ENCODE results near the gene CRIP1. TPM values are rescaled to one million over a fixed set of nuclear protein-coding genes. Genes with fewer than 3 reads are reported as not detected.
A peak's percentile ranks its signal among the peaks of the same experiment; 100 is the strongest.

Gene CRIP1
- total RNA-seq, 1 donor from 2014 or later: 106 TPM

DNA sequence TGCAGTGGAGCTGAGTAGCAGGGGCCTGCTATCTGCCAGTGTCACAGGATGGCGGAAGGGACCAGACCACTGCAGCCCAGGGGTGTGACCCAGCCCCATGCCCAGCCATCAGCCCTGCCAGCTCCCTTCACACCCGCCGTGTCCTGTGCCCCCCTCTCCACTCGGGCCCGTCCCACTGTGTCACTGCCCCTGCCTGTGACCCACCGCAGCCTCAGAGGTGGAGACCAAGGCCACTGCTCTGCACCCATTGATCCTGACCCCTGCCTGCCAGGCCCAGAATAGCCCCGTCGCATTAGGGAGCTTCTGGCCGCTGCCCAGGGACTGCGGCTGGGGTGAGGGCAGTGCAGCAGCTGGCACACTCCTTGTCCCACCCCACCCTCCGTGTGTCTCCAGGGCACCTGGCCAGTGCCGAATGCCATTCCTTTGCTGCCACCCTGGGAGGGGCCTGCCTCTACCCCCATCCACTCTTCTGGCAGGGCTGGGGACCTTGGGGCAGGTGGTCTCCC lies 14.1 kb upstream of the CRIP1 start:
- Histone ChIP-seq H3K4me1 (peaks cover 27 to 54% of the 10 kb centered on the region in 2 donors), H3K4me3 (peak overlapping the region in 1 of 2 donors; percentile 78)

GRCh38 chr14:105473033-105473676 lies 13.5 kb upstream of the CRIP1 start:
- Histone ChIP-seq H3K9me3 (no peaks in the 10 kb centered on the region), H3K36me3 (peaks cover 13 to 16% of the 10 kb centered on the region in 2 donors), H3K4me1 (peaks cover 27 to 53% of the 10 kb centered on the region in 2 donors), H3K27ac (peak overlapping the region; percentile 86 to 96), H3K27me3 (no peaks in the 10 kb centered on the region), H3K4me3 (peak overlapping the region; percentile 65 to 78)
- TF ChIP-seq, protein P1, sequence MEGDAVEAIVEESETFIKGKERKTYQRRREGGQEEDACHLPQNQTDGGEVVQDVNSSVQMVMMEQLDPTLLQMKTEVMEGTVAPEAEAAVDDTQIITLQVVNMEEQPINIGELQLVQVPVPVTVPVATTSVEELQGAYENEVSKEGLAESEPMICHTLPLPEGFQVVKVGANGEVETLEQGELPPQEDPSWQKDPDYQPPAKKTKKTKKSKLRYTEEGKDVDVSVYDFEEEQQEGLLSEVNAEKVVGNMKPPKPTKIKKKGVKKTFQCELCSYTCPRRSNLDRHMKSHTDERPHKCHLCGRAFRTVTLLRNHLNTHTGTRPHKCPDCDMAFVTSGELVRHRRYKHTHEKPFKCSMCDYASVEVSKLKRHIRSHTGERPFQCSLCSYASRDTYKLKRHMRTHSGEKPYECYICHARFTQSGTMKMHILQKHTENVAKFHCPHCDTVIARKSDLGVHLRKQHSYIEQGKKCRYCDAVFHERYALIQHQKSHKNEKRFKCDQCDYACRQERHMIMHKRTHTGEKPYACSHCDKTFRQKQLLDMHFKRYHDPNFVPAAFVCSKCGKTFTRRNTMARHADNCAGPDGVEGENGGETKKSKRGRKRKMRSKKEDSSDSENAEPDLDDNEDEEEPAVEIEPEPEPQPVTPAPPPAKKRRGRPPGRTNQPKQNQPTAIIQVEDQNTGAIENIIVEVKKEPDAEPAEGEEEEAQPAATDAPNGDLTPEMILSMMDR (IDR thresholded peaks at IDR 0.05): no peak
- DNase-seq (ENCODE audit: low spot score in 2 of 2): peak in 1 of 2 donors; percentile 63
- intact Hi-C loops (cut with DNase I): loop anchor here (5.0 to 10.0 kb wide), 3 partner anchors 171 to 381 kb away; partner anchors contain the start of genes BRF1 and BTBD6

More for the DNA sequence above, 14.1 kb upstream of the CRIP1 start:
- no peak for DNase-seq (ENCODE audit: low spot score in 2 of 2)
- Histone ChIP-seq H3K36me3 (peaks cover 13 to 15% of the 10 kb centered on the region in 2 donors), H3K9me3 (no peaks in the 10 kb centered on the region), H3K27me3 (no peaks in the 10 kb centered on the region), H3K27ac (peak overlapping the region; percentile 86 to 96)
- intact Hi-C loops (cut with DNase I): loop anchor here (5.0 to 10.0 kb wide), 3 partner anchors 170 to 380 kb away; partner anchors contain the start of genes BRF1 and BTBD6
- TF ChIP-seq, protein P1 (IDR thresholded peaks at IDR 0.05): peak in 1 of 3 experiments; percentile 22

DNA sequence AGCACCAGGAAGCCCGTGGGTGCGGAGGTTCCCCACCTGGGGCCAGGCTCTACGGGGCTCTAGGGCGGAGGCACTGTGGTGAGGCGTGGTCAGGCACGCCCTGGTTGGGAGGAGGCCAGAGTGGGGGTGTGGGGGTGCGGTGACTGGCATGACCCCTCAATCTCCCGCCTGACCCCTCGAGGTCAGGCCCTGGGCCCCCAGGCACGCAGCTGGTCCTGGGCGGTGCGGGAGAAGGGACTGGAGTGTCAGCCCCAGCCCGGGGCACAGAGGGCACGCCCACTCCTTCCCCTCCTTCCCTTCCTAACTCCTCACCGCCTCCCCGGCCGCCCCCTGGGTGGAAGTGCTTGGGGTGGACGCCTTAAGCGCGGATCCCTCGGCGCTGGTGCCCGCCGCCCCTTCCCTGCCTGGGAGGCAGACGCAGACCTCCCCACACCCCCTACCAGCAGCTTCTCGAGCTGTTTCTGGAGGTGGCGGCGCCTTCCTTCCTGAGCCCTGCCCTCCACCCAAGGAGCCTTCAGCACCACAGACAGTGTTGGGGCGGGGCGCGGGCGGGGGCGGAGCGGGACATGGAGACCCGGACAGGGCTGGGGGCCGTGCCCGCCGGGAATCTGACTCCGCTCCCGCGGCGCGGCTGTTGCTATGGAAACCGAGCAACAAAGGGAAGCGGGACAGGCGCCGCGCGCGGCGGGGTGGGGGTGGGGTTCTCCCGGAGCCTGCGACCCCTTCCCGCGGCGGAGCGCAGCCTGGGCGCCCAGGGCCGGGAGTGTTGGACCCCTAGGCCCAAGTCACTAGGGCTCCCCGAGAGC lies 12.8 kb upstream of the CRIP1 start:
- Histone ChIP-seq H3K4me3 (peak overlapping the region; percentile 65 to 78), H3K36me3 (peaks cover 20 to 23% of the 10 kb centered on the region in 2 donors), H3K4me1 (peaks cover 21 to 45% of the 10 kb centered on the region in 2 donors), H3K27me3 (no peaks in the 10 kb centered on the region), H3K27ac (peak overlapping the region; percentile 86 to 96), H3K9me3 (no peaks in the 10 kb centered on the region)
- intact Hi-C loops (cut with DNase I): loop anchor here (2.0 to 10.0 kb wide), 5 partner anchors 17 to 382 kb away; partner anchors contain the start of genes BRF1, BTBD6 and TEDC1
- peak; percentile 87 to 98 for DNase-seq (ENCODE audit: low spot score in 2 of 2)
- TF ChIP-seq, protein P1 (IDR thresholded peaks at IDR 0.05): no peak

GRCh38 chr14:105474483-105475268 lies 12.0 kb upstream of the CRIP1 start, which contains the start of gene CRIP2:
CRIP2 (plus strand) TSS chr14:105474821; CDS start chr14:105474863, 42 bp downstream.
- peaks cover 26 to 31% of the 10 kb centered on the region in 2 donors for H3K36me3 ChIP-seq
- no peak for DNase-seq (ENCODE audit: low spot score in 2 of 2)
- no peaks in the 10 kb centered on the region for H3K9me3 ChIP-seq
- TF ChIP-seq, protein P1 (IDR thresholded peaks at IDR 0.05): peak in 1 of 3 experiments; percentile 6
- no peaks in the 10 kb centered on the region for H3K27me3 ChIP-seq
- intact Hi-C loops (cut with DNase I): loop anchor here (2.0 to 10.0 kb wide), 5 partner anchors 16 to 382 kb away; partner anchors contain the start of genes BRF1, BTBD6 and TEDC1
- peak within 1 kb of the TSS; percentile 96 to 99 for H3K27ac ChIP-seq
- H3K4me3 ChIP-seq: peak within 1 kb of the TSS; percentile 65 to 91
- peaks cover 15 to 39% of the 10 kb centered on the region in 2 donors for H3K4me1 ChIP-seq

All from ascending aorta (tissue), 2 donors.